ENCODE measurements around the gene DCDC2C. TPM values are rescaled to one million over a fixed set of nuclear protein-coding genes. Genes with fewer than 3 reads are reported as not detected.

DCDC2C gene
- polyA plus RNA-seq, 1 donor from 2014 or later, result not detected

- no peaks in the 10 kb centered on the region for H3K36me3 ChIP-seq (ENCODE audit: insufficient read depth, low read length)
- H4K20me1 ChIP-seq (ENCODE audit: insufficient read depth), result no peaks in the 10 kb centered on the region
- no peaks in the 10 kb centered on the region for H3F3A ChIP-seq (ENCODE audit: insufficient read depth, low read length, poor library complexity, severe bottlenecking)
- no peak overlapping the region for H2AFZ ChIP-seq (ENCODE audit: low read depth, low read length)
- H3K9me3 ChIP-seq (ENCODE audit: low read length), result no peaks in the 10 kb centered on the region
- H3K9ac ChIP-seq (ENCODE audit: low read length), result no peak overlapping the region
- H3K4me2 ChIP-seq (ENCODE audit: low read length), result no peak overlapping the region
- TF ChIP-seq MXI1 (conservative IDR thresholded peaks at IDR 0.05; ENCODE audit: poor library complexity, severe bottlenecking), result no peak
- no peak for TF ChIP-seq RAD21 (conservative IDR thresholded peaks at IDR 0.05)
- TF ChIP-seq POLR2AphosphoS5 (IDR thresholded peaks at IDR 0.05), result no peak
- TF ChIP-seq TAF1 (IDR thresholded peaks at IDR 0.05; ENCODE audit: low read depth), result no peak
- no peak for TF ChIP-seq CTCF (IDR thresholded peaks at IDR 0.05; ENCODE audit: poor library complexity, severe bottlenecking)
- TF ChIP-seq REST (IDR thresholded peaks at IDR 0.05; ENCODE audit: borderline replicate concordance), result no peak
- H3K79me2 ChIP-seq (replicated peaks; ENCODE audit: insufficient read depth, low read length), result no peaks in the 10 kb centered on the region
- no peaks in the 10 kb centered on the region for H3K9me2 ChIP-seq (ENCODE audit: insufficient read depth, low read length)
- H3K4me3 ChIP-seq (ENCODE audit: low read length), result no peak overlapping the region
- no peaks in the 10 kb centered on the region for H3K27me3 ChIP-seq (ENCODE audit: insufficient read depth, low read depth, low read length)
- no peak overlapping the region for H3K27ac ChIP-seq (ENCODE audit: low read length)
Measured at GRCh38 chr2:3895021-3895420, 191.6 kb downstream of the DCDC2C start.

Other genes with a start within 250 kb of the DCDC2C start
- gene ADI1, start 184.0 kb upstream of the DCDC2C start, polyA plus RNA-seq, result 21.3 and 23.9 TPM in 2 replicates
- gene RNASEH1, start 145.2 kb upstream of the DCDC2C start, polyA plus RNA-seq, result 23.4 and 25.0 TPM in 2 replicates
- gene RPS7, start 128.3 kb upstream of the DCDC2C start, polyA plus RNA-seq, result 1,885 and 2,249 TPM in 2 replicates
- gene COLEC11, start 108.5 kb upstream of the DCDC2C start, polyA plus RNA-seq, result 1.7 and 4.0 TPM in 2 replicates
- 0.33 TPM in 1 of 2 replicates, not detected in the other for gene ALLC, start 45.4 kb upstream of the DCDC2C start, polyA plus RNA-seq